Thyroid gland (tissue), 4 donors: ENCODE results near the gene SLC7A9.

Experiments used
- POLR2A ChIP-seq, 2 donors: fragments of 450-650 bp; IDR thresholded peaks; one replicate each; pipeline ENCODE4 v1.6.1; 2017; ENCODE audit warnings: antibody characterized with exemption in 2 of 2, mild to moderate bottlenecking in 2 of 2, moderate library complexity in 1 of 2
- TF ChIP-seq, protein P1 (sequence below), 6 experiments: fragments of 200-600 bp in 3 of 6; fragments of 450-650 bp in 3 of 6; sonication (generic) in 3 of 6; IDR thresholded peaks; one replicate each; pipeline ENCODE4 v1.5.1; 2016 to 2019; ENCODE audit warnings: antibody characterized with exemption in 6 of 6, mild to moderate bottlenecking in 2 of 6, inconsistent platforms in 1 of 6, moderate library complexity in 1 of 6

DNA sequence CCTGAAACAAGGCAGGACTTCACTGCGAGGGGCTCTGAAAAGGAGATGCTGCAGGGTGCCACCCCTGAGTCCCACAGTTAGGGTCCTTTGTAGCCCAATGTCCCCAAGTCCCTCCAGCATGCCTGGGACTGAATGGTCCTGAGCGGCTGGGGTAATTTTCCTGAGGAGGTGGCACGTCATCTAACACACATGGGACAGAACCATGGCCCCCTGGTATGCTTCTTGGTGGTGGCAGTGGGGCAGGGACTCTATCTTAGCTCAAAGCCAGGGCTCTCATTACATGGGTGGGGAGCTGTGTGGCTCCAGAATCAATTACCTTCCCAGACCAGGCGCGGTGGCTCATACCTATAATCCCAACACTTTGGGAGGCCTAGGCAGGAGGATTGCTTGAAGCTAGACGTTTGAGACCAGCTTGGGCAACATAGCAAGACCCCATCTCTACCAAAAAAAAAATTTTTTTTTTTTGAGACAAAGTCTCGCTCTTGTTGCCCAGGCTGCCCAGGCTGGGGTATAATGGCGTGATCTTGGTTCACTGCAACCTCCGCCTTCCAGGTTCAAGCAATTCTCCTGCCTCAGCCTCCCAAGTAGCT is 7.9 kb upstream of the SLC7A9 start:
- TF ChIP-seq, protein P1, sequence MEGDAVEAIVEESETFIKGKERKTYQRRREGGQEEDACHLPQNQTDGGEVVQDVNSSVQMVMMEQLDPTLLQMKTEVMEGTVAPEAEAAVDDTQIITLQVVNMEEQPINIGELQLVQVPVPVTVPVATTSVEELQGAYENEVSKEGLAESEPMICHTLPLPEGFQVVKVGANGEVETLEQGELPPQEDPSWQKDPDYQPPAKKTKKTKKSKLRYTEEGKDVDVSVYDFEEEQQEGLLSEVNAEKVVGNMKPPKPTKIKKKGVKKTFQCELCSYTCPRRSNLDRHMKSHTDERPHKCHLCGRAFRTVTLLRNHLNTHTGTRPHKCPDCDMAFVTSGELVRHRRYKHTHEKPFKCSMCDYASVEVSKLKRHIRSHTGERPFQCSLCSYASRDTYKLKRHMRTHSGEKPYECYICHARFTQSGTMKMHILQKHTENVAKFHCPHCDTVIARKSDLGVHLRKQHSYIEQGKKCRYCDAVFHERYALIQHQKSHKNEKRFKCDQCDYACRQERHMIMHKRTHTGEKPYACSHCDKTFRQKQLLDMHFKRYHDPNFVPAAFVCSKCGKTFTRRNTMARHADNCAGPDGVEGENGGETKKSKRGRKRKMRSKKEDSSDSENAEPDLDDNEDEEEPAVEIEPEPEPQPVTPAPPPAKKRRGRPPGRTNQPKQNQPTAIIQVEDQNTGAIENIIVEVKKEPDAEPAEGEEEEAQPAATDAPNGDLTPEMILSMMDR (IDR thresholded peaks at IDR 0.05) = no peak
- no peak for TF ChIP-seq POLR2A (IDR thresholded peaks at IDR 0.05)
